ENCODE data around the gene LACTBL1.

- no peak for TF ChIP-seq GATA3 (IDR thresholded peaks at IDR 0.05; ENCODE audit: low read depth, low read length)
- TF ChIP-seq GATA2 (IDR thresholded peaks at IDR 0.05; ENCODE audit: low read depth, low read length) = no peak
These were observed 53.2 kb downstream of the LACTBL1 start for GRCh38 chr1:22919341-22920025.
